Lower lobe of right lung (tissue), 2 donors: Measurements from ENCODE around the gene SLC47A2. TPM values are rescaled to one million over a fixed set of nuclear protein-coding genes. Genes with fewer than 3 reads are reported as not detected.
A peak's percentile ranks its signal among the peaks of the same experiment; 100 is the strongest.

Experiments
- ATAC-seq, 2 donors: fragments of 200-7000 bp; cut with Tn5 transposase; one replicate each; pipeline ENCODE4 v1.9.1; 2020 to 2022; ENCODE audit warnings: mild to moderate bottlenecking in 2 of 2, moderate library complexity in 2 of 2
- DNase-seq: peaks from one replicate; pipeline ENCODE4 v3.0.0-alpha.2; 2020
- H3K27ac ChIP-seq: fragments of 200-600 bp; one replicate; pipeline ENCODE4 v1.8.0; 2022
- H3K27me3 ChIP-seq: fragments of 200-600 bp; one replicate; pipeline ENCODE4 v1.8.0; 2022; ENCODE audit warnings: low read depth
- H3K36me3 ChIP-seq: fragments of 200-600 bp; one replicate; pipeline ENCODE4 v1.8.0; 2022; ENCODE audit warnings: mild to moderate bottlenecking
- H3K4me1 ChIP-seq: fragments of 200-600 bp; one replicate; pipeline ENCODE4 v1.8.0; 2022
- H3K4me3 ChIP-seq: fragments of 200-600 bp; one replicate; pipeline ENCODE4 v1.8.0; 2022; ENCODE audit warnings: mild to moderate bottlenecking
- H3K9me3 ChIP-seq: fragments of 200-600 bp; one replicate; pipeline ENCODE4 v1.8.0; 2022
- CTCF ChIP-seq: fragments of 200-600 bp; IDR thresholded peaks from one replicate; pipeline ENCODE4 v1.8.0; 2022; ENCODE audit warnings: antibody characterized with exemption, mild to moderate bottlenecking
- intact Hi-C: fragments of 100-400 bp; cut with DNase I; formaldehyde crosslinking; loops from one replicate; pipeline ENCODE4 v1.11.0; 2022
- total RNA-seq: library from RNA; stranded (reverse); fragmentation: NEBNext Ultra II Directional; extraction: Animal tissue kit (Norgen Biotek cat#: 25700); gene quantifications from one replicate; pipeline ENCODE4 v1.2.1, GENCODE V29; 2021
- donor health status: DM: no; HTN: yes; CAD: no; lungs with severe emphysema.

The SLC47A2 gene
- total RNA-seq, 1 donor from 2014 or later = not detected

- H3K27me3 ChIP-seq = no peaks in the 10 kb centered on the region
- H3K4me1 ChIP-seq = peaks cover 34% of the 10 kb centered on the region
- TF ChIP-seq CTCF = no peak
- no peaks in the 10 kb centered on the region for H3K36me3 ChIP-seq
- ATAC-seq = no peak
- H3K4me3 ChIP-seq = no peak overlapping the region
- H3K27ac ChIP-seq = no peak overlapping the region
- no peaks in the 10 kb centered on the region for H3K9me3 ChIP-seq
- no peak for DNase-seq
- intact Hi-C loops = no loop called here
Measured at GRCh38 chr17:19750020-19750572, 33.7 kb upstream of the SLC47A2 start.

- Histone ChIP-seq H3K4me3 (no peak overlapping the region), H3K27ac (peak overlapping the region; percentile 22), H3K4me1 (peaks cover 40% of the 10 kb centered on the region), H3K27me3 (no peaks in the 10 kb centered on the region), H3K36me3 (no peaks in the 10 kb centered on the region), H3K9me3 (no peaks in the 10 kb centered on the region)
- ATAC-seq (no peak), DNase-seq (no peak)
- intact Hi-C loops = no loop called here
- no peak for TF ChIP-seq CTCF
Measured at GRCh38 chr17:19748807-19749193, 32.4 kb upstream of the SLC47A2 start.

GRCh38 chr17:19747829-19748806, 31.7 kb upstream of the SLC47A2 start, which contains the start of gene ALDH3A1:
ALDH3A1 (minus strand) TSS chr17:19748298; CDS start chr17:19745129, 3,169 bp downstream.
- DNase-seq = no peak
- peaks cover 34% of the 10 kb centered on the region for H3K4me1 ChIP-seq
- H3K27ac ChIP-seq = peak within 1 kb of the TSS; percentile 22

GRCh38 chr17:19747159-19747719, 30.9 kb upstream of the SLC47A2 start:
- ATAC-seq (no peak), DNase-seq (no peak)

More at GRCh38 chr17:19747829-19748806, 31.7 kb upstream of the SLC47A2 start, which contains the start of gene ALDH3A1:
- Histone ChIP-seq H3K36me3 (no peaks in the 10 kb centered on the region), H3K4me3 (no peak within 1 kb of the TSS), H3K9me3 (no peaks in the 10 kb centered on the region), H3K27me3 (no peaks in the 10 kb centered on the region)
- TF ChIP-seq CTCF = no peak
- peak; percentile 46 to 51 for ATAC-seq
- intact Hi-C loops = no loop called here

More at GRCh38 chr17:19747159-19747719, 30.9 kb upstream of the SLC47A2 start:
- intact Hi-C loops = no loop called here
- no peak overlapping the region for H3K27ac ChIP-seq
- no peak for TF ChIP-seq CTCF
- peaks cover 25% of the 10 kb centered on the region for H3K4me1 ChIP-seq
- H3K27me3 ChIP-seq = no peaks in the 10 kb centered on the region
- H3K4me3 ChIP-seq = no peak overlapping the region
- no peaks in the 10 kb centered on the region for H3K9me3 ChIP-seq
- H3K36me3 ChIP-seq = no peaks in the 10 kb centered on the region
